ENCODE results near the gene ZNF770. TPM values are rescaled to one million over a fixed set of nuclear protein-coding genes. Genes with fewer than 3 reads are reported as not detected.

Gene ZNF770
- total and polyA plus RNA-seq, 10 of the 15 experiments (the other 5 are each of a cell fraction or from before 2014, with no cell fraction given): 1.8 to 118 (median 26.0) TPM

GRCh38 chr15:34993877-34994276 is 5.8 kb upstream of the ZNF770 start (continued):
- TF ChIP-seq BHLHE40 (IDR thresholded peaks at IDR 0.05; ENCODE audit: borderline replicate concordance in 1 of 2, low read depth in 2 of 2, low read length in 1 of 2) (peak in 1 of 2 experiments; percentile 20; a peak in 1 of 4 replicates), CREM (IDR thresholded peaks at IDR 0.05; ENCODE audit: low read depth) (peak; percentile 38; the same call in 1 of the 2 replicates), ASH2L (IDR thresholded peaks at IDR 0.05; ENCODE audit: borderline replicate concordance, low read depth) (no peak), RELB (IDR thresholded peaks at IDR 0.05; ENCODE audit: low read depth) (0 out of 2 replicates have a peak, but pooled peaks have one; percentile 52), SMAD1 (IDR thresholded peaks at IDR 0.05; ENCODE audit: low read depth, partially characterized antibody) (no peak), TARDBP (IDR thresholded peaks at IDR 0.05; ENCODE audit: borderline replicate concordance) (no peak), SUPT20H (IDR thresholded peaks at IDR 0.05; ENCODE audit: borderline replicate concordance, control insufficient read depth, low read depth, low read length) (no peak), CREB1 (IDR thresholded peaks at IDR 0.05; ENCODE audit: low read depth) (no peak), MEF2B (IDR thresholded peaks at IDR 0.05; ENCODE audit: partially characterized antibody, poor library complexity, severe bottlenecking) (peak; percentile 35), SKIL (IDR thresholded peaks at IDR 0.05; ENCODE audit: low read depth, poor library complexity, severe bottlenecking) (peak; percentile 72), ZNF592 (IDR thresholded peaks at IDR 0.05) (peak; percentile 96), JUNB (IDR thresholded peaks at IDR 0.05) (peak; percentile 85), IRF4 (IDR thresholded peaks at IDR 0.05; ENCODE audit: low read depth, low read length) (peak; percentile 84), MEF2A (IDR thresholded peaks at IDR 0.05; ENCODE audit: insufficient read depth, low read depth, low read length) (no peak), YBX1 (IDR thresholded peaks at IDR 0.05) (no peak)
- TF ChIP-seq, protein P1, sequence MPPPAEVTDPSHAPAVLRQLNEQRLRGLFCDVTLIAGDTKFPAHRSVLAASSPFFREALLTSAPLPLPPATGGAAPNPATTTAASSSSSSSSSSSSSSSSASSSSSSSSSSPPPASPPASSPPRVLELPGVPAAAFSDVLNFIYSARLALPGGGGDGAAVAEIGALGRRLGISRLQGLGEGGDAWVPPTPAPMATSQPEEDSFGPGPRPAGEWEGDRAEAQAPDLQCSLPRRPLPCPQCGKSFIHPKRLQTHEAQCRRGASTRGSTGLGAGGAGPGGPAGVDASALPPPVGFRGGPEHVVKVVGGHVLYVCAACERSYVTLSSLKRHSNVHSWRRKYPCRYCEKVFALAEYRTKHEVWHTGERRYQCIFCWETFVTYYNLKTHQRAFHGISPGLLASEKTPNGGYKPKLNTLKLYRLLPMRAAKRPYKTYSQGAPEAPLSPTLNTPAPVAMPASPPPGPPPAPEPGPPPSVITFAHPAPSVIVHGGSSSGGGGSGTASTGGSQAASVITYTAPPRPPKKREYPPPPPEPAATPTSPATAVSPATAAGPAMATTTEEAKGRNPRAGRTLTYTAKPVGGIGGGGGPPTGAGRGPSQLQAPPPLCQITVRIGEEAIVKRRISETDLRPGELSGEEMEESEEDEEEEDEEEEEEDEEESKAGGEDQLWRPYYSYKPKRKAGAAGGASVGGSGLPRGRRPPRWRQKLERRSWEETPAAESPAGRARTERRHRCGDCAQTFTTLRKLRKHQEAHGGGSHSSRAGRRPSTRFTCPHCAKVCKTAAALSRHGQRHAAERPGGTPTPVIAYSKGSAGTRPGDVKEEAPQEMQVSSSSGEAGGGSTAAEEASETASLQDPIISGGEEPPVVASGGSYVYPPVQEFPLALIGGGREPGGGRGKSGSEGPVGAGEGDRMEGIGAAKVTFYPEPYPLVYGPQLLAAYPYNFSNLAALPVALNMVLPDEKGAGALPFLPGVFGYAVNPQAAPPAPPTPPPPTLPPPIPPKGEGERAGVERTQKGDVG (CRISPR knock-in tag; IDR thresholded peaks at IDR 0.05): peak; percentile 82

Measured in GM12878 (cell line).